ENCODE results near the gene PDLIM1. TPM values are rescaled to one million over a fixed set of nuclear protein-coding genes. Genes with fewer than 3 reads are reported as not detected.

Gene PDLIM1
- total and polyA plus RNA-seq, 2 of the 13 experiments (the other 11 are each of a cell fraction or from before 2014, with no cell fraction given), result 119 to 123 TPM

- Histone ChIP-seq H3K36me3 (replicated peaks in 1 of 2; ENCODE audit: control insufficient read depth in 1 of 2, insufficient read depth in 2 of 2, low read length in 2 of 2) (no peaks in the 10 kb centered on the region), H3K4me3 (replicated peaks in 1 of 3; ENCODE audit: insufficient read depth in 1 of 3, low read depth in 2 of 3, low read length in 3 of 3) (no peak overlapping the region), H3K9me3 (ENCODE audit: low read length) (no peaks in the 10 kb centered on the region), H3K27me3 (ENCODE audit: control insufficient read depth in 1 of 2, insufficient read depth in 2 of 2, low read length in 2 of 2) (no peaks in the 10 kb centered on the region), H3K4me2 (ENCODE audit: low read depth, low read length) (peak overlapping the region; percentile 34), H3K9ac (ENCODE audit: insufficient read depth, low read depth, low read length) (no peak overlapping the region), H3K79me2 (ENCODE audit: insufficient read depth, low read length) (no peaks in the 10 kb centered on the region), H2AFZ (ENCODE audit: low read length) (no peak overlapping the region), H3K27ac (ENCODE audit: extremely low read length, insufficient read depth, low read length) (no peak overlapping the region), H3K4me1 (ENCODE audit: insufficient read depth, low read length) (peaks cover 43% of the 10 kb centered on the region), H4K20me1 (ENCODE audit: insufficient read depth, low read length) (no peaks in the 10 kb centered on the region)
- DNase-seq (ENCODE audit: low spot score) (no peak), FAIRE-seq (no peak), ATAC-seq (no peak)
- no peak for TF ChIP-seq PAWR (CRISPR knock-in tag; IDR thresholded peaks at IDR 0.05; ENCODE audit: borderline replicate concordance)
- in situ Hi-C loops (cut with HindIII; ENCODE audit: extremely low pct_ligation_motif_present, low pct_unique_long_range_greater_than_20kb), result no loop called here
- no TSS peak for BruUV-seq (replicated peaks)
- ChIA-PET CTCF (ENCODE audit: low intra/inter-chr PET ratio, low total read pairs) (interaction anchor here (0.8 kb wide), 1 partner anchor 61 kb away, joined by 3 read pairs; no protein-coding TSS in a partner anchor), POLR2A (no interaction called here)
- 89% methylated on average over 1 of the region's 1 CpG for WGBS (ENCODE audit: low lambda C conversion rate)
- intact Hi-C loops (cut with micrococcal nuclease; ENCODE audit: unreplicated experiment), result no loop called here
These were observed 13.1 kb upstream of the PDLIM1 start for GRCh38 chr10:95303950-95304349.

GRCh38 chr10:95303535-95303934 is 12.7 kb upstream of the PDLIM1 start:
- intact Hi-C loops (cut with micrococcal nuclease; ENCODE audit: unreplicated experiment), result no loop called here
- no peaks in the 10 kb centered on the region for H4K20me1 ChIP-seq (ENCODE audit: insufficient read depth, low read length)
- no peak overlapping the region for H3K27ac ChIP-seq (ENCODE audit: extremely low read length, insufficient read depth, low read length)
- H3K4me2 ChIP-seq (ENCODE audit: low read depth, low read length), result no peak overlapping the region
- ATAC-seq (no peak), DNase-seq (ENCODE audit: low spot score) (no peak), FAIRE-seq (no peak)
- H3K9ac ChIP-seq (ENCODE audit: insufficient read depth, low read depth, low read length), result no peak overlapping the region
- no peaks in the 10 kb centered on the region for H3K79me2 ChIP-seq (ENCODE audit: insufficient read depth, low read length)
- no peak overlapping the region for H2AFZ ChIP-seq (ENCODE audit: low read length)
- in situ Hi-C loops (cut with HindIII; ENCODE audit: extremely low pct_ligation_motif_present, low pct_unique_long_range_greater_than_20kb), result no loop called here
- H3K27me3 ChIP-seq (ENCODE audit: control insufficient read depth in 1 of 2, insufficient read depth in 2 of 2, low read length in 2 of 2), result no peaks in the 10 kb centered on the region
- H3K4me1 ChIP-seq (ENCODE audit: insufficient read depth, low read length), result peaks cover 38% of the 10 kb centered on the region
- no peak overlapping the region for H3K4me3 ChIP-seq (replicated peaks in 1 of 3; ENCODE audit: insufficient read depth in 1 of 3, low read depth in 2 of 3, low read length in 3 of 3)
- BruUV-seq (replicated peaks), result no TSS peak
- H3K9me3 ChIP-seq (ENCODE audit: low read length), result no peaks in the 10 kb centered on the region
- H3K36me3 ChIP-seq (replicated peaks in 1 of 2; ENCODE audit: control insufficient read depth in 1 of 2, insufficient read depth in 2 of 2, low read length in 2 of 2), result no peaks in the 10 kb centered on the region
- ChIA-PET POLR2A (no interaction called here), CTCF (ENCODE audit: low intra/inter-chr PET ratio, low total read pairs) (interaction anchor here (0.8 kb wide), 1 partner anchor 61 kb away, joined by 3 read pairs; no protein-coding TSS in a partner anchor)
- 80% methylated on average over 8 of the region's 8 CpGs for WGBS (ENCODE audit: low lambda C conversion rate)
- TF ChIP-seq ZNF441 (CRISPR knock-in tag; IDR thresholded peaks at IDR 0.05; ENCODE audit: borderline replicate concordance), result no peak
- TF ChIP-seq, protein P1, sequence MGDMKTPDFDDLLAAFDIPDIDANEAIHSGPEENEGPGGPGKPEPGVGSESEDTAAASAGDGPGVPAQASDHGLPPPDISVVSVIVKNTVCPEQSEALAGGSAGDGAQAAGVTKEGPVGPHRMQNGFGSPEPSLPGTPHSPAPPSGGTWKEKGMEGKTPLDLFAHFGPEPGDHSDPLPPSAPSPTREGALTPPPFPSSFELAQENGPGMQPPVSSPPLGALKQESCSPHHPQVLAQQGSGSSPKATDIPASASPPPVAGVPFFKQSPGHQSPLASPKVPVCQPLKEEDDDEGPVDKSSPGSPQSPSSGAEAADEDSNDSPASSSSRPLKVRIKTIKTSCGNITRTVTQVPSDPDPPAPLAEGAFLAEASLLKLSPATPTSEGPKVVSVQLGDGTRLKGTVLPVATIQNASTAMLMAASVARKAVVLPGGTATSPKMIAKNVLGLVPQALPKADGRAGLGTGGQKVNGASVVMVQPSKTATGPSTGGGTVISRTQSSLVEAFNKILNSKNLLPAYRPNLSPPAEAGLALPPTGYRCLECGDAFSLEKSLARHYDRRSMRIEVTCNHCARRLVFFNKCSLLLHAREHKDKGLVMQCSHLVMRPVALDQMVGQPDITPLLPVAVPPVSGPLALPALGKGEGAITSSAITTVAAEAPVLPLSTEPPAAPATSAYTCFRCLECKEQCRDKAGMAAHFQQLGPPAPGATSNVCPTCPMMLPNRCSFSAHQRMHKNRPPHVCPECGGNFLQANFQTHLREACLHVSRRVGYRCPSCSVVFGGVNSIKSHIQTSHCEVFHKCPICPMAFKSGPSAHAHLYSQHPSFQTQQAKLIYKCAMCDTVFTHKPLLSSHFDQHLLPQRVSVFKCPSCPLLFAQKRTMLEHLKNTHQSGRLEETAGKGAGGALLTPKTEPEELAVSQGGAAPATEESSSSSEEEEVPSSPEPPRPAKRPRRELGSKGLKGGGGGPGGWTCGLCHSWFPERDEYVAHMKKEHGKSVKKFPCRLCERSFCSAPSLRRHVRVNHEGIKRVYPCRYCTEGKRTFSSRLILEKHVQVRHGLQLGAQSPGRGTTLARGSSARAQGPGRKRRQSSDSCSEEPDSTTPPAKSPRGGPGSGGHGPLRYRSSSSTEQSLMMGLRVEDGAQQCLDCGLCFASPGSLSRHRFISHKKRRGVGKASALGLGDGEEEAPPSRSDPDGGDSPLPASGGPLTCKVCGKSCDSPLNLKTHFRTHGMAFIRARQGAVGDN (CRISPR knock-in tag; IDR thresholded peaks at IDR 0.05), result no peak
- TF ChIP-seq, protein P2, sequence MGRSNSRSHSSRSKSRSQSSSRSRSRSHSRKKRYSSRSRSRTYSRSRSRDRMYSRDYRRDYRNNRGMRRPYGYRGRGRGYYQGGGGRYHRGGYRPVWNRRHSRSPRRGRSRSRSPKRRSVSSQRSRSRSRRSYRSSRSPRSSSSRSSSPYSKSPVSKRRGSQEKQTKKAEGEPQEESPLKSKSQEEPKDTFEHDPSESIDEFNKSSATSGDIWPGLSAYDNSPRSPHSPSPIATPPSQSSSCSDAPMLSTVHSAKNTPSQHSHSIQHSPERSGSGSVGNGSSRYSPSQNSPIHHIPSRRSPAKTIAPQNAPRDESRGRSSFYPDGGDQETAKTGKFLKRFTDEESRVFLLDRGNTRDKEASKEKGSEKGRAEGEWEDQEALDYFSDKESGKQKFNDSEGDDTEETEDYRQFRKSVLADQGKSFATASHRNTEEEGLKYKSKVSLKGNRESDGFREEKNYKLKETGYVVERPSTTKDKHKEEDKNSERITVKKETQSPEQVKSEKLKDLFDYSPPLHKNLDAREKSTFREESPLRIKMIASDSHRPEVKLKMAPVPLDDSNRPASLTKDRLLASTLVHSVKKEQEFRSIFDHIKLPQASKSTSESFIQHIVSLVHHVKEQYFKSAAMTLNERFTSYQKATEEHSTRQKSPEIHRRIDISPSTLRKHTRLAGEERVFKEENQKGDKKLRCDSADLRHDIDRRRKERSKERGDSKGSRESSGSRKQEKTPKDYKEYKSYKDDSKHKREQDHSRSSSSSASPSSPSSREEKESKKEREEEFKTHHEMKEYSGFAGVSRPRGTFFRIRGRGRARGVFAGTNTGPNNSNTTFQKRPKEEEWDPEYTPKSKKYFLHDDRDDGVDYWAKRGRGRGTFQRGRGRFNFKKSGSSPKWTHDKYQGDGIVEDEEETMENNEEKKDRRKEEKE (IDR thresholded peaks at IDR 0.05), result no peak
- no peak for TF ChIP-seq ZNF552 (CRISPR knock-in tag; IDR thresholded peaks at IDR 0.05; ENCODE audit: borderline replicate concordance)
- no peak for TF ChIP-seq BRCA1 (CRISPR knock-in tag; IDR thresholded peaks at IDR 0.05)
- TF ChIP-seq ZNF367 (CRISPR knock-in tag; IDR thresholded peaks at IDR 0.05; ENCODE audit: borderline replicate concordance), result no peak
- no peak for TF ChIP-seq SRSF9 (IDR thresholded peaks at IDR 0.05; ENCODE audit: borderline replicate concordance, insufficient read depth, low read depth, low read length, poor library complexity, severe bottlenecking)
- TF ChIP-seq KLF15 (CRISPR knock-in tag; IDR thresholded peaks at IDR 0.05; ENCODE audit: borderline replicate concordance), result no peak
- no peak for TF ChIP-seq BCL6 (CRISPR knock-in tag; IDR thresholded peaks at IDR 0.05)
- TF ChIP-seq JDP2 (CRISPR knock-in tag; IDR thresholded peaks at IDR 0.05; ENCODE audit: borderline replicate concordance), result no peak
